Dedifferentiated amniotic fluid mesenchymal stem cell (primary cell): Measurements from ENCODE around the gene ARHGEF28.

Source experiments
- DNase-seq: peaks from one replicate; pipeline ENCODE4 v3.0.0-alpha.2; 2016; ENCODE audit errors: extremely low spot score

The ARHGEF28 gene

GRCh38 chr5:73735032-73735734 is 109.2 kb downstream of the ARHGEF28 start:
- DNase-seq = no peak

GRCh38 chr5:73739650-73740049 is 113.7 kb downstream of the ARHGEF28 start:
- DNase-seq = no peak

GRCh38 chr5:73740274-73740790 is 114.3 kb downstream of the ARHGEF28 start:
- DNase-seq = no peak

- DNase-seq = no peak
Measured at GRCh38 chr5:73743161-73743560, 117.2 kb downstream of the ARHGEF28 start.

- no peak for DNase-seq
Measured at GRCh38 chr5:73745836-73746235, 119.8 kb downstream of the ARHGEF28 start.

GRCh38 chr5:73746608-73747007 is 120.6 kb downstream of the ARHGEF28 start:
- no peak for DNase-seq

GRCh38 chr5:73747696-73748380 is 121.8 kb downstream of the ARHGEF28 start:
- no peak for DNase-seq

GRCh38 chr5:73748510-73749400 is 122.8 kb downstream of the ARHGEF28 start:
- DNase-seq = no peak

GRCh38 chr5:73749485-73750270 is 123.7 kb downstream of the ARHGEF28 start:
- no peak for DNase-seq

- DNase-seq = no peak
Measured at GRCh38 chr5:73751254-73751914, 125.4 kb downstream of the ARHGEF28 start.

- DNase-seq = no peak
Measured at GRCh38 chr5:73754254-73754653, 128.3 kb downstream of the ARHGEF28 start.

GRCh38 chr5:73757416-73757815 is 131.4 kb downstream of the ARHGEF28 start:
- no peak for DNase-seq

GRCh38 chr5:73759771-73760170 is 133.8 kb downstream of the ARHGEF28 start:
- DNase-seq = peak; percentile 36

- DNase-seq = no peak
Measured at GRCh38 chr5:73763300-73764032, 137.5 kb downstream of the ARHGEF28 start.

- DNase-seq = peak; percentile 65
Measured at GRCh38 chr5:73764586-73764985, 138.6 kb downstream of the ARHGEF28 start.

- DNase-seq = no peak
Measured at GRCh38 chr5:73764996-73765395, 139.0 kb downstream of the ARHGEF28 start.

- no peak for DNase-seq
Measured at GRCh38 chr5:73766902-73767301, 140.9 kb downstream of the ARHGEF28 start.

GRCh38 chr5:73770172-73771025 is 144.4 kb downstream of the ARHGEF28 start:
- DNase-seq = peak; percentile 27

GRCh38 chr5:73774924-73775323 is 148.9 kb downstream of the ARHGEF28 start:
- DNase-seq = no peak
